ENCODE results near the gene C16orf82. TPM values are rescaled to one million over a fixed set of nuclear protein-coding genes. Genes with fewer than 3 reads are reported as not detected.

C16orf82 gene
- total and polyA plus RNA-seq, 2 of the 8 experiments (the other 6 are each of a cell fraction or from before 2014, with no cell fraction given) = not detected

- WGBS, 2 experiments (ENCODE audit: extremely low coverage in 1 of 2, insufficient coverage in 1 of 2, insufficient read length in 1 of 2, insufficient replicate concordance in 2 of 2, low coverage in 1 of 2, low lambda C conversion rate in 2 of 2, missing lambda C conversion rate in 1 of 2) = 92% methylated on average over 12 of the region's 12 CpGs; no CpG with 5 or more reads in 1 of the 2 experiments
- CTCF ChIA-PET (ENCODE audit: partially characterized antibody) = interaction anchor here (1.7 kb wide), 1 partner anchor 18 kb away, joined by 5 read pairs; no protein-coding TSS in a partner anchor
- TF ChIP-seq RNF2 (IDR thresholded peaks at IDR 0.05; ENCODE audit: borderline replicate concordance, low read depth, low read length, missing control alignments, poor library complexity, severe bottlenecking) (no peak), ASH2L (IDR thresholded peaks at IDR 0.05; ENCODE audit: low read length) (no peak), TAF7 (optimal IDR thresholded peaks at IDR 0.05; ENCODE audit: borderline replicate concordance, low read depth, low read length) (no peak), KDM4A (IDR thresholded peaks at IDR 0.05; ENCODE audit: low read depth, low read length, severe bottlenecking) (no peak), TEAD4 (IDR thresholded peaks at IDR 0.05; ENCODE audit: low read depth, low read length) (no peak), POLR2AphosphoS5 (IDR thresholded peaks at IDR 0.05; ENCODE audit: low read depth, low read length) (no peak), BACH1 (IDR thresholded peaks at IDR 0.05; ENCODE audit: low read length) (no peak), POU5F1 (IDR thresholded peaks at IDR 0.05; ENCODE audit: low read depth, low read length) (no peak), EGR1 (IDR thresholded peaks at IDR 0.05; ENCODE audit: borderline replicate concordance, low read depth, low read length) (no peak), HDAC2 (IDR thresholded peaks at IDR 0.05; ENCODE audit: borderline replicate concordance in 1 of 2, low read depth in 2 of 2, low read length in 2 of 2) (no peak), SAP30 (IDR thresholded peaks at IDR 0.05; ENCODE audit: insufficient read depth, insufficient replicate concordance, low read length) (no peak)
- TF ChIP-seq, protein P1, sequence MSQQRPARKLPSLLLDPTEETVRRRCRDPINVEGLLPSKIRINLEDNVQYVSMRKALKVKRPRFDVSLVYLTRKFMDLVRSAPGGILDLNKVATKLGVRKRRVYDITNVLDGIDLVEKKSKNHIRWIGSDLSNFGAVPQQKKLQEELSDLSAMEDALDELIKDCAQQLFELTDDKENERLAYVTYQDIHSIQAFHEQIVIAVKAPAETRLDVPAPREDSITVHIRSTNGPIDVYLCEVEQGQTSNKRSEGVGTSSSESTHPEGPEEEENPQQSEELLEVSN (IDR thresholded peaks at IDR 0.05) = no peak
Observed at GRCh38 chr16:27033281-27033979, 33.3 kb upstream of the C16orf82 start.

More at GRCh38 chr16:27033281-27033979, 33.3 kb upstream of the C16orf82 start:
- Histone ChIP-seq H2BK20ac (ENCODE audit: low read length) (no peak overlapping the region), H3K23ac (ENCODE audit: insufficient read length) (no peak overlapping the region), H3K79me2 (ENCODE audit: control insufficient read depth in 1 of 2, insufficient read depth in 2 of 2, low read length in 2 of 2) (no peaks in the 10 kb centered on the region), H3K23me2 (ENCODE audit: low read depth, low read length) (no peaks in the 10 kb centered on the region), H3K27ac (ENCODE audit: low read depth, low read length) (no peak overlapping the region), H2AFZ (ENCODE audit: low read length) (no peak overlapping the region), H2BK12ac (ENCODE audit: low read depth, low read length) (no peak overlapping the region), H3K14ac (ENCODE audit: insufficient read length) (no peak overlapping the region), H3K4ac (replicated peaks; ENCODE audit: insufficient read length, low read depth, low read length) (no peak overlapping the region), H3K9ac (replicated peaks in 1 of 4; ENCODE audit: extremely low read depth in 1 of 4, low read depth in 3 of 4, low read length in 3 of 4) (no peak overlapping the region), H2BK120ac (replicated peaks; ENCODE audit: low read depth, low read length) (no peak overlapping the region), H2BK5ac (ENCODE audit: low read depth, low read length) (no peak overlapping the region), H4K91ac (replicated peaks; ENCODE audit: insufficient read length, low read length) (no peak overlapping the region), H4K5ac (ENCODE audit: insufficient read length, low read depth, low read length) (no peak overlapping the region), H3K18ac (ENCODE audit: extremely low read depth, low read length) (no peak overlapping the region), H3K56ac (replicated peaks; ENCODE audit: insufficient read length, low read depth, low read length) (no peak overlapping the region), H3K4me1 (replicated peaks in 1 of 4; ENCODE audit: control insufficient read depth in 3 of 4, insufficient read depth in 4 of 4, low read length in 3 of 4) (no peaks in the 10 kb centered on the region), H3K9me3 (ENCODE audit: insufficient read depth in 2 of 2, low read depth in 1 of 2, low read length in 1 of 2) (no peaks in the 10 kb centered on the region), H2AK5ac (ENCODE audit: low read depth, low read length) (no peak overlapping the region), H3K4me2 (ENCODE audit: insufficient read depth in 1 of 2, low read depth in 2 of 2, low read length in 2 of 2) (no peak overlapping the region), H4K8ac (ENCODE audit: extremely low read depth, insufficient read depth, low read length) (no peak overlapping the region), H3K79me1 (ENCODE audit: low read depth, low read length) (no peaks in the 10 kb centered on the region), H4K20me1 (replicated peaks in 1 of 2; ENCODE audit: control insufficient read depth in 1 of 2, insufficient read depth in 2 of 2, low read length in 2 of 2) (no peaks in the 10 kb centered on the region), H3K4me3 (ENCODE audit: extremely low read depth in 1 of 4, insufficient read depth in 2 of 4, low read depth in 3 of 4, low read length in 4 of 4) (no peak overlapping the region), H3K27me3 (replicated peaks in 1 of 4; ENCODE audit: control insufficient read depth in 3 of 4, extremely low read depth in 1 of 4, insufficient read depth in 3 of 4, low read length in 3 of 4) (no peaks in the 10 kb centered on the region), H3K36me3 (ENCODE audit: control insufficient read depth in 2 of 4, insufficient read depth in 4 of 4, low read length in 3 of 4) (no peaks in the 10 kb centered on the region), H2BK15ac (ENCODE audit: low read length) (no peak overlapping the region)
- DNase-seq (ENCODE audit: low read depth in 1 of 2, low spot score in 2 of 2) (no peak), FAIRE-seq (no peak)
- POLR2A ChIA-PET (ENCODE audit: partially characterized antibody) = interaction anchor here (0.7 kb wide), 1 partner anchor 471 kb away, joined by 4 read pairs; no protein-coding TSS in a partner anchor
